Vagina (tissue), 2 donors: ENCODE measurements around the gene CYTH4.

ENCODE experiments used
- CTCF ChIP-seq, 3 experiments: fragments of 450-650 bp in 2 of 3; fragments of 200-600 bp in 1 of 3; sonication (generic) in 1 of 3; IDR thresholded peaks; one replicate each; pipeline ENCODE4 v1.5.1; 2017 to 2019; ENCODE audit warnings: antibody characterized with exemption in 3 of 3, mild to moderate bottlenecking in 2 of 3, moderate library complexity in 2 of 3
- POLR2A ChIP-seq, 2 donors: fragments of 450-650 bp; IDR thresholded peaks; one replicate each; pipeline ENCODE4 v1.6.1; 2017; ENCODE audit warnings: antibody characterized with exemption in 2 of 2, mild to moderate bottlenecking in 2 of 2, moderate library complexity in 2 of 2
- POLR2AphosphoS5 ChIP-seq, 2 donors: sonication (generic); formaldehyde crosslinking; IDR thresholded peaks; one replicate each; pipeline ENCODE4 v1.9.0; 2017; ENCODE audit warnings: antibody characterized with exemption in 2 of 2, mild to moderate bottlenecking in 2 of 2, low read depth in 1 of 2; ENCODE audit not compliant: insufficient read depth in 1 of 2

GRCh38 chr22:37241351-37242142 lies 40.8 kb upstream of the CYTH4 start:
- TF ChIP-seq CTCF (IDR thresholded peaks at IDR 0.05) (no peak), POLR2AphosphoS5 (IDR thresholded peaks at IDR 0.05; ENCODE audit: insufficient read depth in 1 of 2, low read depth in 1 of 2) (no peak), POLR2A (IDR thresholded peaks at IDR 0.05) (no peak)
